IPS-18c (cell line): ENCODE results near the gene ACMSD.
"Not testable (repeated sequence)": the region's sequence is repeated elsewhere in the genome, so short reads cannot be mapped to it uniquely, and the experiment has no call there.

Experiments used
- H3K4me3 ChIP-seq: 2 replicates; pipeline ENCODE4 v1.7.0; 2013; ENCODE audit warnings: low read depth, mild to moderate bottlenecking, low read length, moderate library complexity; ENCODE audit not compliant: insufficient read depth
- H3K9me3 ChIP-seq: one replicate; pipeline ENCODE4 v1.6.1; 2013; ENCODE audit warnings: mild to moderate bottlenecking, low read length, moderate library complexity; ENCODE audit not compliant: control insufficient read depth, insufficient read depth

The ACMSD gene

GRCh38 chr2:134838143-134838620 lies at the start of gene ACMSD:
Gene ACMSD, plus strand, starts transcription at chr2:134838616. Its CDS starts 67 bp downstream, at chr2:134838683.
- H3K9me3 ChIP-seq = no peaks in the 10 kb centered on the region
- H3K4me3 ChIP-seq = no peak within 1 kb of the TSS

- no peaks in the 10 kb centered on the region for H3K9me3 ChIP-seq
- H3K4me3 ChIP-seq = no peak overlapping the region
These were observed 47.9 kb upstream of the ACMSD start for GRCh38 chr2:134790487-134790886.

DNA sequence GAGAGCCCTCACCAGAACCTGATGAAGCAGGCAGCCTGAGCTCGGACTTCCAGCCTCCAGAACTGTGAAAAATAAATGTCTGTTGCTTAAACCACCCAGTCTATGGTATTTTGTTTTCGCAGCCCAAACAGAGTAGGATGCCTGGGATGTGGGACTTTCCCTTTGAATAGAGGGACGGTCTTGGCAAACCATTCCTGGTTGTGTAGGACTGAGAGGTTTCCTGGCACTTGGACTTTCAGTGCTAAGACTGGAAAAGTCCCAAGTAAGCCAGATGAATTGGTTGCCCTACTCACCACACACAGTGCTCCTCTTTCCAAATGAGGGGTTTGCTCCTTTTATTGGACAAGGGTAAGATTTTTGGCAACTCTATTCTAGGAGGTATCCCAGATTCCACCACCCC lies 46.8 kb upstream of the ACMSD start:
- H3K4me3 ChIP-seq = no peak overlapping the region
- no peaks in the 10 kb centered on the region for H3K9me3 ChIP-seq

GRCh38 chr2:134792186-134792585 lies 46.2 kb upstream of the ACMSD start:
- H3K4me3 ChIP-seq = no peak overlapping the region
- no peaks in the 10 kb centered on the region for H3K9me3 ChIP-seq

DNA sequence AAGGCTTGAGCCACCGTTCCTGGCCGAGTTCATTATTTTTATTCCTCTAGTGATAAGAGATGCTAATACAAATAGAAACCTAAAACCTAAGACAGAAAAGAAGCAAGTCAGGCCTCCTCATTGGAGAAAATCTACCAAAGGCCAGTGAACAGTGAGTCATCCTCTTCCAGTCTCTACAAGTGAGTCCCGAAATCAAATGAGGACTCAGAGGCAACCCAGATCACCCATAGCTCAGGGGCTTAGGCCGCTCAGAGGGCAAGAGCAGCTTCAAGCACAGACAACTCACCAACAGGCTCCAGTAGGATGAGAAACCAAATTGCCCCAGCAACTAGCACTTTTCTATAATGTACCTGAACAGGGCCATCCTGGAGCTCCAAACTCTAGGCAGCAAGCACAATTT lies 42.7 kb upstream of the ACMSD start:
- no peak overlapping the region for H3K4me3 ChIP-seq
- no peaks in the 10 kb centered on the region for H3K9me3 ChIP-seq

GRCh38 chr2:134796373-134796772 lies 42.0 kb upstream of the ACMSD start:
- H3K4me3 ChIP-seq = no peak overlapping the region
- H3K9me3 ChIP-seq = no peaks in the 10 kb centered on the region

GRCh38 chr2:134799936-134800335 lies 38.5 kb upstream of the ACMSD start:
- Histone ChIP-seq H3K9me3 (peaks cover 4% of the 10 kb centered on the region), H3K4me3 (no peak overlapping the region)

DNA sequence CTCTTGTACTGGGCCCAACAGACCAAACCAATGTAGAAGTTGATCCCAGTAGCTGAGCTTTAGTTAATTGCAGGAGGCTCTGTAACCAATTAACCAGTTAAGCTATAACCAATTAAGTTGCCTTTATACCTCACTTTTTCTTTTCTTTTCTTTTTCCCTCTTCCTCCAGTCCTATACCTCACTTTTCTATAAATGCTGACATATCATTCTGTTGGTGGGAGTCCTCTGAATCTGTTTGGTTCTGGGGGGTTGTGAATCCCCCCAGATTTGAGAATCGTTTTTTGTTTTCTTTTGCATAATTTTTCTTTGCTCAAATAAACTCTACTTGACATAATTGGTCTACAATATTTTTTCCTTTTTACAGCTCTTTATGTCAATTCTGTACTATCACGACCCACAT lies 38.1 kb upstream of the ACMSD start:
- Histone ChIP-seq H3K4me3 (no peak overlapping the region), H3K9me3 (peaks cover 4% of the 10 kb centered on the region)

GRCh38 chr2:134803609-134804405 lies 34.6 kb upstream of the ACMSD start:
- H3K4me3 ChIP-seq, H3K9me3 ChIP-seq: not testable (repeated sequence)

DNA sequence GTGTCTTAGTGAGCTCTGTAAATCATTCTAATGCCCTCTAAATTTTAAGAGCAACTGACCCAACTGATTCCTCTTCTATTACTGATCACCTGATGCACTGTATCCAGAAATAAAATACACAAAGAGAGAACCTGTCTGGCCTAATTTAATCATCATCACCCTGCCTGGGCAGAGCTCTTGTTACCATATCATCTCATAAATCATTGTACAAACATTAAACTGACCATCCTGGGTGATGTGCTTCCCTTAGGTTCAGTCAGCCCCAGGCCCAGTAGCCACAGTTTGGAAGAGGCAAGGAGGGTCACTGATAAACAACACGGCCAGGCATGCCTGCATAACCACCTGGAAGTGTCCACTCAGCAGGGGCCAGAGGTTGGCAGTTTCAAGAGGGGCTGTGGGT lies 22.7 kb upstream of the ACMSD start:
- Histone ChIP-seq H3K4me3 (no peak overlapping the region), H3K9me3 (peaks cover 5% of the 10 kb centered on the region)

- Histone ChIP-seq H3K9me3 (peaks cover 2% of the 10 kb centered on the region), H3K4me3 (no peak overlapping the region)
These were observed 20.1 kb upstream of the ACMSD start for GRCh38 chr2:134818321-134818720.

DNA sequence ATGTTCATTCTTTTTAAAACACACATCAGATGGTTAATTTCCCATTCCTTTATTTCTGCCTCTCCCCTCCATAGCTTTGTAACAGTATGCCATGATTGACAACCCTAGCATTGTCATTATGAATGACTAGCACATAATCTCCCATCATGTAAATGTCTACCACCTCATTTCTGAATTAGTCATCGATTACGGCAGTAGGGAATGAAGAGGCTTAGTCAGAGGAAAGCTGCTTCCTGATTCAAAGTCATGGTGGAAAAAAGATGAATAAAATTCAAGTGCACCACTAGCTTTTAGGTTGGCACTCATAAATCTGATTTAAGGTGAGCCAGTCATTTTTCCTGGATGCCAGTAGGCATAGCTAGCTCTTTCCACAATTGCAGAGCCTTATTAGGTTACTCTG lies 19.1 kb upstream of the ACMSD start:
- Histone ChIP-seq H3K9me3 (peaks cover 2% of the 10 kb centered on the region), H3K4me3 (no peak overlapping the region)

DNA sequence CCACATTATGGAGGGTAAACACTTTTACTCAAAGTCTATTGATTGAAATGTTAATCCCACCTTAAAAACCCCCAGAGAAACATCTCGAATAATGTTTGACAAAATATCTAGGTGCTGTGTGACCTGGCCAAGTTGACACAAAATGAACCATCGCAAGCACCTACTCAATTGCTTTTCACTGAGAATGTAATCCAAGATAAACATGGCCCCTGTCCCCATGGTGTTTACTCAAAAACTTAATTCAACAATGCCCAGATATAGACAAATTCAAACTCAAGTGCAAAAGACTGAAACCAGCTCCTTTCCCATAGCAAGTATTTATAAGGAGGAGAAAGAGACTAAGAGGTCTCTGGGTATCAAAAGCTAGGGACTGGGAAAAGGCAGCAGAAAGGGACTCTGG lies 15.0 kb upstream of the ACMSD start:
- Histone ChIP-seq H3K4me3 (no peak overlapping the region), H3K9me3 (peaks cover 2% of the 10 kb centered on the region)

DNA sequence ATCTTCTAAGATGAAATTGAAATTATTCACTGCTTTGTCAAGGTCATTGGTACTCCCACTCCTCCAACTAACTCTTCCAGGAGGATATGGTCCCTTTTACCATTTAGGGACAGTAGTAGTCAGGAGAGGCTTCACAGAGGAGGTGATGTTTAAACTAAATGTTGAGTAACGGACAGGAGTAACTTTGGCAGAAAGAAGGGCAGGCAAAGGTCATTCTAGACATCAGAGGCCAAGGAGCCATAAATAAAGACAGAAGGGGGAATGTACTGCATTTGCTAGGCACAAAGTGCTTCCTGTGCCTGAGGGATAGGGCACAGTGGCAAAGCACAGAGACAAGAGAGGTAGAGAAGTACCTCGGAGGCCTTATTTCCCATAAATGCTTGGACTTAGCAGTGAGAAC lies 14.6 kb upstream of the ACMSD start:
- H3K4me3 ChIP-seq = no peak overlapping the region
- H3K9me3 ChIP-seq = peaks cover 2% of the 10 kb centered on the region

DNA sequence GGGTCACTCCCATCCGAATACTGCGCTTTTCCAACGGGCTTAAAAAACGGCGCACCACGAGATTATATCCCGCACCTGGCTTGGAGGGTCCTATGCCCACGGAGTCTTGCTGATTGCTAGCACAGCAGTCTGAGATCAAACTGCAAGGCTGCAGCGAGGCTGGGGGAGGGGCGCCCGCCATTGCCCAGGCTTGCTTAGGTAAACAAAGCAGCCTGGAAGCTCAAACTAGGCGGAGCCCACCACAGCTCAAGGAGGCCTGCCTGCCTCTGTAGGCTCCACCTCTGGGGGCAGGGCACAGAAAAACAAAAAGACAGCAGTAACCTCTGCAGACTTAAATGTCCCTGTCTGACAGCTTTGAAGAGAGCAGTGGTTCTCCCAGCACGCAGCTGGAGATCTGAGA lies 12.7 kb upstream of the ACMSD start:
- not testable (repeated sequence) for H3K9me3 ChIP-seq, H3K4me3 ChIP-seq

GRCh38 chr2:134835471-134835870 lies 2.9 kb upstream of the ACMSD start:
- H3K4me3 ChIP-seq = no peak overlapping the region
- H3K9me3 ChIP-seq = peaks cover 2% of the 10 kb centered on the region

- Histone ChIP-seq H3K4me3 (no peak overlapping the region), H3K9me3 (peaks cover 2% of the 10 kb centered on the region)
These were observed 1.4 kb upstream of the ACMSD start for GRCh38 chr2:134836986-134837385.

- no peak overlapping the region for H3K4me3 ChIP-seq
- no peaks in the 10 kb centered on the region for H3K9me3 ChIP-seq
These were observed 1.2 kb downstream of the ACMSD start for GRCh38 chr2:134839649-134840048.

- H3K9me3 ChIP-seq = no peaks in the 10 kb centered on the region
These were observed 4.6 kb downstream of the ACMSD start for GRCh38 chr2:134842930-134843490.

More at GRCh38 chr2:134842930-134843490, 4.6 kb downstream of the ACMSD start:
- no peak overlapping the region for H3K4me3 ChIP-seq
